OCI-LY3 (cell line): ENCODE measurements around the gene SHC2.

Experiments
- H2AFZ ChIP-seq: fragments of 200-600, 300-600 bp; shearing (Covaris generic); 2 replicates; pipeline ENCODE4 v1.6.0; 2014; ENCODE audit warnings: antibody characterized with exemption, low read depth, low read length
- H3K27ac ChIP-seq: fragments of 200-600, 300-600 bp; sonication (generic); 2 replicates; pipeline ENCODE4 v1.5.1; 2014; ENCODE audit warnings: mild to moderate bottlenecking, low read length, moderate library complexity, mixed read lengths
- H3K27me3 ChIP-seq: fragments of 200-600, 300-600 bp; sonication (generic); 2 replicates; pipeline ENCODE4 v1.6.1; 2014; ENCODE audit warnings: low read depth, low read length, mixed read lengths
- H3K36me3 ChIP-seq: fragments of 200-600, 300-600 bp; sonication (generic); replicated peaks from 2 replicates; pipeline ENCODE3; 2014; ENCODE audit warnings: low read depth, low read length, mixed read lengths
- H3K4me1 ChIP-seq: fragments of 300-600, 200-600 bp; sonication (generic); 2 replicates; pipeline ENCODE4 v1.6.1; 2014; ENCODE audit warnings: low read length, mixed read lengths
- H3K4me2 ChIP-seq: fragments of 200-600, 300-600 bp; sonication (generic); 2 replicates; pipeline ENCODE4 v1.6.1; 2014; ENCODE audit warnings: low read length, mixed read lengths
- H3K4me3 ChIP-seq: fragments of 300-600, 200-600 bp; sonication (generic); 2 replicates; pipeline ENCODE4 v1.5.1; 2014; ENCODE audit warnings: antibody characterized with exemption, mild to moderate bottlenecking, low read length, moderate library complexity
- H3K79me2 ChIP-seq: fragments of 300-600, 200-600 bp; shearing (Covaris generic); 2 replicates; pipeline ENCODE4 v1.6.1; 2014; ENCODE audit warnings: mild to moderate bottlenecking, low read length, mixed read lengths
- H3K9ac ChIP-seq: fragments of 300-600, 200-600 bp; shearing (Covaris generic); 2 replicates; pipeline ENCODE4 v1.6.0; 2014; ENCODE audit warnings: mild to moderate bottlenecking, low read length, moderate library complexity
- H3K9me3 ChIP-seq: fragments of 200-600, 300-600 bp; shearing (Covaris generic); 2 replicates; pipeline ENCODE4 v1.6.1; 2014; ENCODE audit warnings: low read length, mixed read lengths; ENCODE audit not compliant: insufficient read depth
- H4K20me1 ChIP-seq: fragments of 200-600, 300-600 bp; sonication (generic); 2 replicates; pipeline ENCODE4 v1.6.1; 2016; ENCODE audit warnings: low read length, mixed read lengths; ENCODE audit not compliant: insufficient read depth
- EZH2phosphoT487 ChIP-seq: fragments of 200-600 bp; shearing (Covaris generic); IDR thresholded peaks from 2 replicates; pipeline ENCODE4 v1.6.1; 2018; ENCODE audit warnings: antibody characterized with exemption, mixed run types, low read depth
- TF ChIP-seq, protein P1 (sequence below): fragments of 200-600, 300-600 bp; sonication (generic); IDR thresholded peaks from 2 replicates; pipeline ENCODE4 v1.5.1; 2014; ENCODE audit warnings: antibody characterized with exemption, low read length, low read depth

Gene SHC2

DNA sequence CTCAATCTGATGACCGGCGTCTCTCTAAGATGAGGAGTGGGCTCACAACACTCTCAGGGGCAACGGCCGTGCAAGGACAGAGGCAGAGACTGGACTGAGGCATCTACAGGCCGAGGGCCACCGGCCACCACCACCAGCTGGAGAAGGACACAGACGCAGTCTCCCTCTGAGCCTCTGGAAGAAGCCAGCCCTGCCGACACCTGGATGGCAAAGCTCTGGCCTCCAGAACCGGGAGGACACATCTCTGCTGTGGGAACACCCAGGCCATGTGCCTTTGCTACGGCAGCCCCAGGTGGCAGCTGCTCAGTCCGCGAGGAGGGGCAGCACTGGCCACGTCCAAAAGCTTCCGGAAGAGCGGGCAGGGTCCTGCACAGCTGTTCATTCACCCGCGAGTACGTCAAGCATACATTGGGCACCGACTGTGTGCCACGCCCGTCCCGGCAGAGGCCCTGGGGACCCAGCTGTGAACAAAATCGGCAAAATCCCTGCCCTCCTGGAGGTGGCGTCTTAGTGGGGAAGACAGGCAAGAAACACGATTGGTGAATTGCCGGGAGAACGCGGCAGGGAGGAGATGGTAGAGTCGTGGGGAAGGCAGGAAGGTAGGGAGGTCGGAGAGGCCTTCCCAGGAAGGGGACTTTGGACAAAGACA lies 69.0 kb downstream of the SHC2 start:
- H3K36me3 ChIP-seq = no peaks in the 10 kb centered on the region
- H3K4me1 ChIP-seq = no peaks in the 10 kb centered on the region
- peaks cover 5% of the 10 kb centered on the region; the same call in 1 of the 2 replicates for H3K9me3 ChIP-seq
- H2AFZ ChIP-seq = no peak overlapping the region
- no peak for TF ChIP-seq EZH2phosphoT487
- TF ChIP-seq, protein P1, sequence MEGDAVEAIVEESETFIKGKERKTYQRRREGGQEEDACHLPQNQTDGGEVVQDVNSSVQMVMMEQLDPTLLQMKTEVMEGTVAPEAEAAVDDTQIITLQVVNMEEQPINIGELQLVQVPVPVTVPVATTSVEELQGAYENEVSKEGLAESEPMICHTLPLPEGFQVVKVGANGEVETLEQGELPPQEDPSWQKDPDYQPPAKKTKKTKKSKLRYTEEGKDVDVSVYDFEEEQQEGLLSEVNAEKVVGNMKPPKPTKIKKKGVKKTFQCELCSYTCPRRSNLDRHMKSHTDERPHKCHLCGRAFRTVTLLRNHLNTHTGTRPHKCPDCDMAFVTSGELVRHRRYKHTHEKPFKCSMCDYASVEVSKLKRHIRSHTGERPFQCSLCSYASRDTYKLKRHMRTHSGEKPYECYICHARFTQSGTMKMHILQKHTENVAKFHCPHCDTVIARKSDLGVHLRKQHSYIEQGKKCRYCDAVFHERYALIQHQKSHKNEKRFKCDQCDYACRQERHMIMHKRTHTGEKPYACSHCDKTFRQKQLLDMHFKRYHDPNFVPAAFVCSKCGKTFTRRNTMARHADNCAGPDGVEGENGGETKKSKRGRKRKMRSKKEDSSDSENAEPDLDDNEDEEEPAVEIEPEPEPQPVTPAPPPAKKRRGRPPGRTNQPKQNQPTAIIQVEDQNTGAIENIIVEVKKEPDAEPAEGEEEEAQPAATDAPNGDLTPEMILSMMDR = no peak
- no peak overlapping the region for H3K4me2 ChIP-seq
- no peaks in the 10 kb centered on the region for H4K20me1 ChIP-seq
- no peaks in the 10 kb centered on the region for H3K27me3 ChIP-seq
- H3K9ac ChIP-seq = no peak overlapping the region
- H3K4me3 ChIP-seq = no peak overlapping the region
- no peak overlapping the region for H3K27ac ChIP-seq
- no peaks in the 10 kb centered on the region for H3K79me2 ChIP-seq

DNA sequence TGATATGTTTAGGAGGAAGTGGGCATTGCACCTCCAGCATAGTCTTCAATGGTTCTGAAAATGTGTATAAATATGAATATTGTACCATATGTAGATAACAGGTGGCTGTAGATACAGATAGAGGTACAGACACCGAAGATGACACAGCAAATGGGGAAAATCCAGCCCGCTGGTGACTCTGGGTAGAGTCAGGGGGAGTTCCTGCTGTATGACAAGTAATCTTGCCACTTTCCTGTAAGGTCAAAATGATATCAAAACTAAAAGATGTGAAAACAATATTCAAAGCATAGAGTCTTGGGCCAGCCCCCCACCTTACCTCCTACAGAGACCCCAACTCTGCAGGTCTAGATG lies 69.7 kb downstream of the SHC2 start:
- Histone ChIP-seq H3K9me3 (peaks cover 5% of the 10 kb centered on the region; the same call in 1 of the 2 replicates), H3K4me3 (no peak overlapping the region), H3K4me2 (no peak overlapping the region), H3K9ac (no peak overlapping the region), H2AFZ (no peak overlapping the region), H3K79me2 (no peaks in the 10 kb centered on the region), H3K36me3 (no peaks in the 10 kb centered on the region), H3K27ac (no peak overlapping the region), H4K20me1 (no peaks in the 10 kb centered on the region), H3K4me1 (no peaks in the 10 kb centered on the region), H3K27me3 (no peaks in the 10 kb centered on the region)
- no peak for TF ChIP-seq EZH2phosphoT487
- TF ChIP-seq, protein P1 = no peak

DNA sequence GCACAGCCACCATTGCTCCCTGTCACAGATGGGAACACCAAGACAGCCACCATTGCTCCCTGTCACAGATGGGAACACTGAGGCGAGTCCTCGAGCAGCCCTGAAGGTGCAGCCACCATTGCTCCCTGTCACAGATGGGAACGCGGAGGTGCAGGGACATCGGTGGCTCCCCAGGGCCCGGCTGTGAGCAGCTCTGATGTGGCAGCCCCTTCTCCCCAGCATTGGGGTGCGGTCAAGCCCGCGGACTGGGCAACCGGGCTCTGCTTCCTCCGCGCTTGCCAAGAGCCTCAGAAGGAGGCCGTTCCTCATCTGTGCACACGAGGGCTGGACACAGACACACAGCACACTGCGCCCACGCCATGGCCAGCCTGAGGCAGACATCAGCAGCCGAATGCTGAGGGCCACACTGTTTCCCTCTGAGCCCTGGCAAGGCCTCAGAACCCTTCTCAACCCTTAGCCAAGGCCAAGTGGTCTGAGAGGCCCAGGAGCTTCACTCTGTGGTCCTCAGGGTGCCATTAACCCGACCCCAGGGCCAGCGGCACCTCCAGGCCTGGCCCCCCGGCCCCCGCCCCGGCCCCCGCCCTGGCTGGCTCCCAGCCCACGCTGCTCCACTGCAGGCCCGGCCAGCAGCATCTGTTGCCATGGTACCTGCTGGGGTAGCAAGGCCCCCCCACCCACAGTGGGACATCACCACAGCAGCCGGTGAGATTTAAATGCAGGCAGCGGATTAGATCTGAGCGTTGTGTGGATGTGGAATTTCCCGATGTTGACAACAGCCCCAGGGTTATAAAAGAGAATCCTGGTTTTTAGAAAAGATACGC lies 70.2 kb downstream of the SHC2 start:
- Histone ChIP-seq H2AFZ (no peak overlapping the region), H3K27me3 (no peaks in the 10 kb centered on the region), H3K79me2 (no peaks in the 10 kb centered on the region), H3K4me2 (no peak overlapping the region), H3K4me1 (no peaks in the 10 kb centered on the region), H3K36me3 (no peaks in the 10 kb centered on the region), H3K4me3 (no peak overlapping the region), H3K9ac (no peak overlapping the region), H3K27ac (no peak overlapping the region), H4K20me1 (no peaks in the 10 kb centered on the region), H3K9me3 (peaks cover 5% of the 10 kb centered on the region; the same call in 1 of the 2 replicates)
- TF ChIP-seq EZH2phosphoT487 = no peak
- TF ChIP-seq, protein P1 = no peak

DNA sequence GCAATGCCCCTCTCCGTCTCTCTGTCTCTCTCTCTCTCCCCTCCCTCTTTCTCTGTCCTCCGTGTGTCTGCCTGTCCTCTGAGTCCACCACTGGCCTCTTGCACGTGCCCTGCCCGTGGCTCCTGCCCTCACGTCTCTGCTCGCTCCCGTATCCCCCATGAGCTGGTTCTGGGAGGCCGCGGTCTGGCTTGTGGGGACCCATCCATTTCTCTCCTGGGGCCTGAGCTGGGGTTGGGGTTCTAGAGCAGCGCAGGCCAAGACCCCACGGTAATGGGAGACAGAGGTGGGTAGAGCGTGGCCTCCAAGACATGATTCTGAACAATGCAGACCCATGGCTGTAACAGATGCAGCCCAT lies 70.9 kb downstream of the SHC2 start:
- Histone ChIP-seq H3K27ac (no peak overlapping the region), H4K20me1 (no peaks in the 10 kb centered on the region), H3K27me3 (no peaks in the 10 kb centered on the region), H3K4me2 (no peak overlapping the region), H3K4me3 (no peak overlapping the region), H2AFZ (no peak overlapping the region), H3K79me2 (no peaks in the 10 kb centered on the region), H3K4me1 (no peaks in the 10 kb centered on the region), H3K9ac (no peak overlapping the region), H3K9me3 (peaks cover 5% of the 10 kb centered on the region; the same call in 1 of the 2 replicates), H3K36me3 (no peaks in the 10 kb centered on the region)
- no peak for TF ChIP-seq EZH2phosphoT487
- TF ChIP-seq, protein P1 = no peak
